Activated T-helper 17 cell treated with anti-CD3 and anti-CD28 coated beads, Interleukin-2, amount 50 U/mL, for 72 hours (primary cell): ENCODE results near the gene GGACT. TPM values are rescaled to one million over a fixed set of nuclear protein-coding genes. Genes with fewer than 3 reads are reported as not detected.
A peak's percentile ranks its signal among the peaks of the same experiment; 100 is the strongest.

Experiments used
- ATAC-seq: fragments of 150-1000 bp; cut with Tn5 transposase; replicated peaks from 2 replicates; pipeline ENCODE4 v1.10.0; 2021; ENCODE audit warnings: mild to moderate bottlenecking, moderate library complexity
- H3K27ac Mint-ChIP-seq: one replicate; pipeline ENCODE4 v1.8.0; 2022; ENCODE audit warnings: mixed read lengths
- H3K27me3 Mint-ChIP-seq: one replicate; pipeline ENCODE4 v1.8.0; 2022; ENCODE audit warnings: mixed read lengths
- H3K36me3 Mint-ChIP-seq: one replicate; pipeline ENCODE4 v1.8.0; 2022; ENCODE audit warnings: low read depth, mild to moderate bottlenecking, mixed read lengths
- H3K4me1 Mint-ChIP-seq: one replicate; pipeline ENCODE4 v1.8.0; 2022; ENCODE audit warnings: mixed read lengths
- H3K4me3 Mint-ChIP-seq: one replicate; pipeline ENCODE4 v1.8.0; 2022; ENCODE audit warnings: mild to moderate bottlenecking, mixed read lengths
- H3K9me3 Mint-ChIP-seq: one replicate; pipeline ENCODE4 v1.8.0; 2022; ENCODE audit warnings: mixed read lengths
- total RNA-seq, 2 donors: library from RNA; stranded (reverse); gene quantifications; one replicate each; pipeline ENCODE4 v1.2.3, GENCODE V29; 2022

Gene GGACT
- total RNA-seq, 2 donors from 2014 or later, result 1.2 to 1.7 TPM

GRCh38 chr13:100610391-100611347, 22.1 kb upstream of the GGACT start:
- Mint-ChIP-seq H3K4me3 (no peak overlapping the region), H3K4me1 (peaks cover 12% of the 10 kb centered on the region), H3K27me3 (no peaks in the 10 kb centered on the region), H3K27ac (no peak overlapping the region), H3K36me3 (peaks cover 40% of the 10 kb centered on the region), H3K9me3 (no peaks in the 10 kb centered on the region)
- ATAC-seq, result no peak

DNA sequence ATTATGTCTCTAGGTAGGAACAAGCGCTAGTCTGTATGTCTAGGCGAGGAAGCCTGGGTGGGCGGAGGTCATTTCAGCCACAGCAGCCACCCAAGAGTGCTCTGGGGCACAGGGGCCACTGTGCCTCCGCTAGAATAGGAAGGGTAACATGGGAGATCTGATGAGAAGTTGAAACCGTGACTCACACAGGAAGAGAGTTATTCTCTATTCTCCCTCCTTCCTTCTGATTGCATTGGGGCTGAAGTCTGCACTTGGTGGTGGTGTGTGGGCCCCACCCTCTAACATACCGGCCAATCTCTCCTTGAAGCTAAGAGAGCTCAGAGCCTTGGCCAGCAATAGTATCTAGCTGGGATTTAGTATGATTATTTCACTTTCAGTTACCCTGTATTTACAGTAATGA, 20.3 kb upstream of the GGACT start:
- Mint-ChIP-seq H3K4me1 (peaks cover 12% of the 10 kb centered on the region), H3K4me3 (peak overlapping the region; percentile 23), H3K27ac (peak overlapping the region; percentile 80), H3K9me3 (no peaks in the 10 kb centered on the region), H3K27me3 (no peaks in the 10 kb centered on the region), H3K36me3 (peaks cover 56% of the 10 kb centered on the region)
- ATAC-seq, result peak; percentile 99

- Mint-ChIP-seq H3K27ac (peak overlapping the region; percentile 80), H3K27me3 (no peaks in the 10 kb centered on the region), H3K4me1 (peaks cover 12% of the 10 kb centered on the region), H3K9me3 (no peaks in the 10 kb centered on the region), H3K36me3 (peaks cover 60% of the 10 kb centered on the region), H3K4me3 (peak overlapping the region; percentile 23)
- ATAC-seq, result no peak
Measured at GRCh38 chr13:100608489-100608888, 19.9 kb upstream of the GGACT start.

DNA sequence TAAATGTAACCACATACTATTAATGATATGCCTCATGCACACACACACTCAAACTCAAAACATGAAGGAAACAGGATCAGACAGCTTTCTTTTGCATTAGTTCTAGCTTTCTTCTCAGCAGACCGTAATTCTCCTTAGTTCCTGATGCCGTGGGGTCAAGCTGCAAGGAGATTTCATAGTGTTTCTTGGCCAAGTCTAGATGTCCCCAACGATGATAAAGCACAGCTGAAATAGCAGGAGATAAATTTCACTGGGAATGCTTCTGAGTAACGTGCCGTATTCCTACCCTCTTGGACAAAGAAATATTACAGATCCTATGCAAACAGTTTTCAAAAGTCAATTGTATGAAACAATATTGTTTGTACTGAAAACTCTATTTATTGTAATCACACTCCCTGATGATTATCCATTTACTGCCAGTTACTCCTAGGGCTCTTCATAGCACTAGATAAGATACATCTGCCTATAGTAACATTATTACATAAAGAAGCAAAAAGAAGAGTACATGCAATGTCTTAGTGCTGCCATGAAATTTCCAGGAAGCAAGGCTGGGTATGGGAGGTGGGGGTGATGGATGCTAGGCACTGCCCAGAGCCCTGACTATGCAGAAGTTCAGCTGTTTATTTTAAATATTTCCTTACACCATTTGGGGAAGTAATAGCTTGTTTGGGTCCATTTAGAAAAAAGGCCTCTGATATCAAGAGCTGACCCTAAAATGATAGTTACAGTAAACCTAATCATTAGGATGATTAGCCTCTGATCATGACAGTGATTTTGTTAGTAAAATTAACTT, 16.5 kb upstream of the GGACT start:
- Mint-ChIP-seq H3K9me3 (no peaks in the 10 kb centered on the region), H3K27ac (no peak overlapping the region), H3K27me3 (no peaks in the 10 kb centered on the region), H3K36me3 (peaks cover 31% of the 10 kb centered on the region), H3K4me1 (peaks cover 12% of the 10 kb centered on the region), H3K4me3 (no peak overlapping the region)
- no peak for ATAC-seq

DNA sequence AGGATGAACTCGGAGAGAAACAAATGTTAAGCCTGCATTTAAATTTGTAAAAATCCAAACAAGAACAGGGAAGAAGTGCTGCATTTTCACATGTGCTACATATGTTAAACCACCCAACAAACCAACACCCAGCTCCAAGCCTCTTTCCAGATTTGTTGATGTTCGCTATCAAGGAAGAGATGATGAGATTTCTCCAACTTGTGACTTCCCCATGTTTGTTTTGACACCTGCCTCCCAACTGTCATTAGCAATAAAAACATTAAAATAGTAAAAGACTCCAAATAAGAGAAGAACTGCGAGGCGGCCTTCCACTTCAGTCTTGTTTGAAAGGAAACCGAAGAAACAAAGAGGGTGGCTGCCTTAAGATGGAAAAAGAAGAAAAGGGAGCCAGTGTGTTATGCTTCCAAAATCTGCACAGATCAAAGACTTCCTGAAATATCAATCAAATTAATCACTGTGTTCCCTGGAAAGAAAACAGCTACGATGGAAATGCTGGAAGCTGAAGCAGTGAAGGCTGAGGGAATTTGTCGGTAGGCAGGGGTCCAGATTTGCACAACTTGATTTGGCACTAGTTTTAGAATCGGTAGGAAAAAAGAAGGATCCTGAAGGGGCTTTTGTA, 14.0 kb upstream of the GGACT start:
- Mint-ChIP-seq H3K4me1 (no peaks in the 10 kb centered on the region), H3K27me3 (no peaks in the 10 kb centered on the region), H3K36me3 (peaks cover 27% of the 10 kb centered on the region), H3K27ac (peak overlapping the region; percentile 11), H3K4me3 (no peak overlapping the region), H3K9me3 (no peaks in the 10 kb centered on the region)
- no peak for ATAC-seq

- no peaks in the 10 kb centered on the region for H3K9me3 Mint-ChIP-seq
- H3K27me3 Mint-ChIP-seq, result no peaks in the 10 kb centered on the region
- H3K4me1 Mint-ChIP-seq, result no peaks in the 10 kb centered on the region
- peaks cover 23% of the 10 kb centered on the region for H3K36me3 Mint-ChIP-seq
- no peak overlapping the region for H3K27ac Mint-ChIP-seq
- ATAC-seq, result no peak
- H3K4me3 Mint-ChIP-seq, result no peak overlapping the region
Measured at GRCh38 chr13:100601716-100602115, 13.1 kb upstream of the GGACT start.

DNA sequence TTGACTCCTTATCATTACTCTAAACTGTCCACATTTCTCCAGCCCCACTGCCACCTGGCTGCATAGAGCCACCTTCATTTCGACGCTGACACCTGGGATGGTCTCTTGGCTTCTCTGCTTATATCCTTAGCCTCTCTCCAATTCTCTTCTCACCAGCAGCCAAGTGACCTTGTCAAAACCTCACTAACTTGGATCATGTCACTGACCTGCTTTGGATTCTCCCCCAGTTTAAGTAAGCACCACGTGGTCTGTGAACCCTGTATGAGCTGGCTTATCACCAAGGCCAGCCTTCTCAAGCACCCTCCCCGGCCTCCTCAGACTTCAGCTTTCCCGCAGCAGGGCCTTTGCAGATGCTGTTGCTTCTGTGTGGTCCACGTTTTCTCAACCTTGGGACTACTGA, 12.3 kb upstream of the GGACT start:
- H3K4me3 Mint-ChIP-seq, result no peak overlapping the region
- no peaks in the 10 kb centered on the region for H3K27me3 Mint-ChIP-seq
- H3K9me3 Mint-ChIP-seq, result no peaks in the 10 kb centered on the region
- no peaks in the 10 kb centered on the region for H3K4me1 Mint-ChIP-seq
- peaks cover 23% of the 10 kb centered on the region for H3K36me3 Mint-ChIP-seq
- no peak overlapping the region for H3K27ac Mint-ChIP-seq
- no peak for ATAC-seq

- Mint-ChIP-seq H3K9me3 (no peaks in the 10 kb centered on the region), H3K27me3 (no peaks in the 10 kb centered on the region), H3K4me3 (no peak overlapping the region), H3K36me3 (peaks cover 19% of the 10 kb centered on the region), H3K27ac (no peak overlapping the region), H3K4me1 (no peaks in the 10 kb centered on the region)
- no peak for ATAC-seq
Measured at GRCh38 chr13:100600461-100600860, 11.9 kb upstream of the GGACT start.

DNA sequence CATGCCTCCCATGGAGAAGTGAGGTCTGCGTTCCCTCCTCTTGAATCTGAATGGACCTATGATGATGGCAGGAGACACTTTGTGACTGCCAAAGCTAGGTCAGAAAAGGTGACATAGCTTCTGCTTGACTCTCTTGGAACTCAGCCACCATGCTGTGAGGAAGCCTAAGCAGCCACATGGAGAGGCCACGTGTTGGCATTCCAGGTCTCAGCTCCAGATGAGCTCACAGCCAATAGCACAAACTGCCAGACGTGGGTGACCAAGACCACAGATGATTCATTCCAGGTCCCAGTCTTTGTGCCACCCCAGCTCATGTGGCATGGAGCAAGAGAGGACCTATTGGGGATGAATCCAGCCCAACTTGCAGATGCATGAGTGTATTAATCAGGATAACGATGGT, 8.7 kb upstream of the GGACT start:
- H3K27ac Mint-ChIP-seq, result no peak overlapping the region
- no peaks in the 10 kb centered on the region for H3K9me3 Mint-ChIP-seq
- no peaks in the 10 kb centered on the region for H3K27me3 Mint-ChIP-seq
- no peak for ATAC-seq
- H3K4me3 Mint-ChIP-seq, result no peak overlapping the region
- H3K36me3 Mint-ChIP-seq, result no peaks in the 10 kb centered on the region
- H3K4me1 Mint-ChIP-seq, result no peaks in the 10 kb centered on the region

GRCh38 chr13:100596516-100596915, 7.9 kb upstream of the GGACT start:
- Mint-ChIP-seq H3K4me1 (no peaks in the 10 kb centered on the region), H3K4me3 (no peak overlapping the region), H3K9me3 (no peaks in the 10 kb centered on the region), H3K27me3 (no peaks in the 10 kb centered on the region), H3K36me3 (no peaks in the 10 kb centered on the region), H3K27ac (no peak overlapping the region)
- no peak for ATAC-seq

GRCh38 chr13:100594731-100595130, 6.1 kb upstream of the GGACT start:
- no peaks in the 10 kb centered on the region for H3K9me3 Mint-ChIP-seq
- H3K4me3 Mint-ChIP-seq, result no peak overlapping the region
- H3K36me3 Mint-ChIP-seq, result no peaks in the 10 kb centered on the region
- no peak overlapping the region for H3K27ac Mint-ChIP-seq
- no peaks in the 10 kb centered on the region for H3K4me1 Mint-ChIP-seq
- no peak for ATAC-seq
- no peaks in the 10 kb centered on the region for H3K27me3 Mint-ChIP-seq

- H3K9me3 Mint-ChIP-seq, result no peaks in the 10 kb centered on the region
- H3K27me3 Mint-ChIP-seq, result no peaks in the 10 kb centered on the region
- ATAC-seq, result no peak
- no peak overlapping the region for H3K27ac Mint-ChIP-seq
- H3K4me3 Mint-ChIP-seq, result no peak overlapping the region
- H3K36me3 Mint-ChIP-seq, result no peaks in the 10 kb centered on the region
- peaks cover 2% of the 10 kb centered on the region for H3K4me1 Mint-ChIP-seq
Measured at GRCh38 chr13:100594255-100594654, 5.7 kb upstream of the GGACT start.

- peaks cover under 1% of the 10 kb centered on the region for H3K9me3 Mint-ChIP-seq
- H3K4me3 Mint-ChIP-seq, result peak overlapping the region; percentile 89
- no peaks in the 10 kb centered on the region for H3K36me3 Mint-ChIP-seq
- peak overlapping the region; percentile 93 for H3K27ac Mint-ChIP-seq
- peaks cover 20% of the 10 kb centered on the region for H3K4me1 Mint-ChIP-seq
- no peak for ATAC-seq
- no peaks in the 10 kb centered on the region for H3K27me3 Mint-ChIP-seq
Measured at GRCh38 chr13:100589178-100589725, 663 bp upstream of the GGACT start.

DNA sequence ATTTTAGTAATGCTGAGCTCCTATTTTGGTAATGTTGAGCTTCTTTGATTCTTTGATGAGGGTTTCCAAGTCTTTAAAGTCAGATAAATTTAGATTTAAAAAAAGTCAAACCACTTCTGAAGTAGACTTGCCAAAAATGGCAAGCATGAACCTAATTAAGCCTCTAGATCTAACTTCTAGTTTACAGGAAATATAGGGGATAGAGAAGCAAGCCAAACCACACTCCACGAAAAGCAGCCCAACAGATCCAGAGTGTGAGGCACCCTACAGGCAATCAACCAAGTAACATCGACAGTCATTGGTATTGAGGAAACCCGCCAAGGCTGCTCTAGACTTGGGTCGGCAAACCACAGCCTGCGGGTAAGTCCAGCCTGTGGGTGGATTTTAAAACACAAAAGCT, 3.7 kb downstream of the GGACT start:
- H3K36me3 Mint-ChIP-seq, result no peaks in the 10 kb centered on the region
- H3K4me3 Mint-ChIP-seq, result peak overlapping the region; percentile 66
- H3K27me3 Mint-ChIP-seq, result no peaks in the 10 kb centered on the region
- peaks cover 42% of the 10 kb centered on the region for H3K4me1 Mint-ChIP-seq
- peak overlapping the region; percentile 73 for H3K27ac Mint-ChIP-seq
- ATAC-seq, result peak; percentile 19
- peaks cover 4% of the 10 kb centered on the region for H3K9me3 Mint-ChIP-seq
